ENCODE results near the gene POU2F3. TPM values are rescaled to one million over a fixed set of nuclear protein-coding genes. Genes with fewer than 3 reads are reported as not detected.

Gene POU2F3
- total RNA-seq, 1 experiment from 2014 or later: not detected

DNA sequence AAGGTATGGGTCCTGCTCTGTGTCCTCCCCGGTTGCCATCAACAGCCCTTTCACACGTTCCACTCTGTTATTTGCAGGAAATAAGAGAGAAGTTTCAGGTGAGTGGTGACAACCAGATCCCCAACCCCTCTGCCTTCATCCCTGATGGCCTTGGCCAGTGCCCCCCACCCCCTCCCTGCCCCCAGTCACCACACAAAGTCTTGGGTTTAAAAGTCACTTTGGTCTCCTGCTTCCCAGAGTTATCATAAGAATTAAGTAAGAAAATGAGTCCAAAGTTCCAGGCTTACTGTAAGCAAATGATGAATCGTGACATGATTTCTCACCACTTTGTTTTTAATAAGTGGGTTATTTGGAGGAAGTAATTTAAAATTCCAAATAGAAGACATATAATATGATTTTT is 38.3 kb upstream of the POU2F3 start:
- H3K4me3 ChIP-seq (ENCODE audit: low read depth, low read length): no peak overlapping the region
- no peaks in the 10 kb centered on the region for H3K27me3 ChIP-seq (replicated peaks; ENCODE audit: control insufficient read depth, insufficient read depth, low read length)
- Mint-ChIP-seq H3K36me3 (ENCODE audit: insufficient read depth, unreplicated experiment) (no peaks in the 10 kb centered on the region), H3K9me3 (ENCODE audit: unreplicated experiment) (no peaks in the 10 kb centered on the region), H3K4me3 (ENCODE audit: unreplicated experiment) (no peak overlapping the region), H3K4me1 (ENCODE audit: low read depth, unreplicated experiment) (no peaks in the 10 kb centered on the region), H3K27me3 (ENCODE audit: insufficient read depth, unreplicated experiment) (no peaks in the 10 kb centered on the region), H3K27ac (ENCODE audit: unreplicated experiment) (no peak overlapping the region)
- ChIA-PET CTCF (no interaction called here), POLR2A (no interaction called here)
- peaks cover 8% of the 10 kb centered on the region; the same call in 1 of the 2 replicates for H3K4me1 ChIP-seq
- no TSS peak for BruUV-seq (replicated peaks)
- no peaks in the 10 kb centered on the region for H3K9me3 ChIP-seq
- H3K36me3 ChIP-seq (ENCODE audit: control insufficient read depth, insufficient read depth, low read length): no peaks in the 10 kb centered on the region
- TF ChIP-seq, protein P1, sequence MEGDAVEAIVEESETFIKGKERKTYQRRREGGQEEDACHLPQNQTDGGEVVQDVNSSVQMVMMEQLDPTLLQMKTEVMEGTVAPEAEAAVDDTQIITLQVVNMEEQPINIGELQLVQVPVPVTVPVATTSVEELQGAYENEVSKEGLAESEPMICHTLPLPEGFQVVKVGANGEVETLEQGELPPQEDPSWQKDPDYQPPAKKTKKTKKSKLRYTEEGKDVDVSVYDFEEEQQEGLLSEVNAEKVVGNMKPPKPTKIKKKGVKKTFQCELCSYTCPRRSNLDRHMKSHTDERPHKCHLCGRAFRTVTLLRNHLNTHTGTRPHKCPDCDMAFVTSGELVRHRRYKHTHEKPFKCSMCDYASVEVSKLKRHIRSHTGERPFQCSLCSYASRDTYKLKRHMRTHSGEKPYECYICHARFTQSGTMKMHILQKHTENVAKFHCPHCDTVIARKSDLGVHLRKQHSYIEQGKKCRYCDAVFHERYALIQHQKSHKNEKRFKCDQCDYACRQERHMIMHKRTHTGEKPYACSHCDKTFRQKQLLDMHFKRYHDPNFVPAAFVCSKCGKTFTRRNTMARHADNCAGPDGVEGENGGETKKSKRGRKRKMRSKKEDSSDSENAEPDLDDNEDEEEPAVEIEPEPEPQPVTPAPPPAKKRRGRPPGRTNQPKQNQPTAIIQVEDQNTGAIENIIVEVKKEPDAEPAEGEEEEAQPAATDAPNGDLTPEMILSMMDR (IDR thresholded peaks at IDR 0.05; ENCODE audit: insufficient read depth in 1 of 2, low read depth in 1 of 2, low read length in 1 of 2, severe bottlenecking in 1 of 2, unreplicated experiment in 1 of 2): no peak
- intact Hi-C loops (cut with micrococcal nuclease; ENCODE audit: unreplicated experiment): no loop called here
- no peak for DNase-seq

- H3K4me3 Mint-ChIP-seq (ENCODE audit: unreplicated experiment): no peak overlapping the region
- Histone ChIP-seq H3K27me3 (replicated peaks; ENCODE audit: control insufficient read depth, insufficient read depth, low read length) (no peaks in the 10 kb centered on the region), H3K9me3 (no peaks in the 10 kb centered on the region), H3K4me1 (peaks cover 8% of the 10 kb centered on the region; the same call in 1 of the 2 replicates), H3K36me3 (ENCODE audit: control insufficient read depth, insufficient read depth, low read length) (no peaks in the 10 kb centered on the region), H3K4me3 (ENCODE audit: low read depth, low read length) (no peak overlapping the region)
- ChIA-PET CTCF (no interaction called here), POLR2A (no interaction called here)
- H3K9me3 Mint-ChIP-seq (ENCODE audit: unreplicated experiment): no peaks in the 10 kb centered on the region
- TF ChIP-seq, protein P1 (IDR thresholded peaks at IDR 0.05; ENCODE audit: insufficient read depth in 1 of 2, low read depth in 1 of 2, low read length in 1 of 2, severe bottlenecking in 1 of 2, unreplicated experiment in 1 of 2): no peak
- no peaks in the 10 kb centered on the region for H3K36me3 Mint-ChIP-seq (ENCODE audit: insufficient read depth, unreplicated experiment)
- no TSS peak for BruUV-seq (replicated peaks)
- no peaks in the 10 kb centered on the region for H3K27me3 Mint-ChIP-seq (ENCODE audit: insufficient read depth, unreplicated experiment)
- H3K27ac Mint-ChIP-seq (ENCODE audit: unreplicated experiment): no peak overlapping the region
- intact Hi-C loops (cut with micrococcal nuclease; ENCODE audit: unreplicated experiment): no loop called here
- DNase-seq: no peak
- no peaks in the 10 kb centered on the region for H3K4me1 Mint-ChIP-seq (ENCODE audit: low read depth, unreplicated experiment)
Measured at GRCh38 chr11:120203626-120204025, 36.3 kb upstream of the POU2F3 start.

DNA sequence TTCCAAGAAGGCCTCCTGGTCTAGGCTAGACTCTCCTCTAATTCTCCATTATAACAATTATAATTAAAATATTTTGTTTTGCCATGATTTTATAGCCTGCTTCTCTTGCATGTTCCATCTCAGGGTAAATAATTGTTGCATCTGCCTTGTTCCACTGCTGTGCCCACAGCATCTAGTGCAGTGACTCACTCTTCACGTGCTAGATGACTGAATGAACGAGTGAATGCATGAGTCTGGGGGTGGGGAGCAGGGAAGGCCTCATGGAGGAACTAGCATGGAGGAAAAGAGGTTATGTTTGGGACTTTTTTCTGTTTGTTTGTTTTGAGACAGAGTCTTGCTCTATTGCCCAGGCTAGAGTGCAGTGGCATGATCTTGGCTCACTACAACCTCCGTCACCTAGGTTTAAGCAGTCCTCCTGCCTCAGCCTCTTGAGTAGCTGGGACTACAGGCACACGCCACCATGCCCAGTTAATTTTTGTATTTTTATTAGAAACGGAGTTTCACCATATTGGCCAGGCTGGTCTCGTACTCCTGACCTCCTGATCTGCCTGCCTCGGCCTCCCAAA is 34.3 kb upstream of the POU2F3 start:
- DNase-seq: no peak
- Histone ChIP-seq H3K4me3 (ENCODE audit: low read depth, low read length) (no peak overlapping the region), H3K9me3 (no peaks in the 10 kb centered on the region), H3K4me1 (peaks cover 20% of the 10 kb centered on the region), H3K36me3 (ENCODE audit: control insufficient read depth, insufficient read depth, low read length) (no peaks in the 10 kb centered on the region), H3K27me3 (replicated peaks; ENCODE audit: control insufficient read depth, insufficient read depth, low read length) (no peaks in the 10 kb centered on the region)
- peaks cover 7% of the 10 kb centered on the region for H3K4me1 Mint-ChIP-seq (ENCODE audit: low read depth, unreplicated experiment)
- H3K36me3 Mint-ChIP-seq (ENCODE audit: insufficient read depth, unreplicated experiment): no peaks in the 10 kb centered on the region
- intact Hi-C loops (cut with micrococcal nuclease; ENCODE audit: unreplicated experiment): no loop called here
- no peaks in the 10 kb centered on the region for H3K27me3 Mint-ChIP-seq (ENCODE audit: insufficient read depth, unreplicated experiment)
- no peaks in the 10 kb centered on the region for H3K9me3 Mint-ChIP-seq (ENCODE audit: unreplicated experiment)
- TF ChIP-seq, protein P1 (IDR thresholded peaks at IDR 0.05; ENCODE audit: insufficient read depth in 1 of 2, low read depth in 1 of 2, low read length in 1 of 2, severe bottlenecking in 1 of 2, unreplicated experiment in 1 of 2): no peak
- no peak overlapping the region for H3K27ac Mint-ChIP-seq (ENCODE audit: unreplicated experiment)
- ChIA-PET CTCF (no interaction called here), POLR2A (no interaction called here)
- H3K4me3 Mint-ChIP-seq (ENCODE audit: unreplicated experiment): no peak overlapping the region
- BruUV-seq (replicated peaks): no TSS peak
